Measurements from ENCODE around the gene FBXW12. TPM values are rescaled to one million over a fixed set of nuclear protein-coding genes. Genes with fewer than 3 reads are reported as not detected.
"Not testable (repeated sequence)": the region's sequence is repeated elsewhere in the genome, so short reads cannot be mapped to it uniquely, and the experiment has no call there.

The FBXW12 gene
- total RNA-seq, 1 donor from 2014 or later = 0.52 TPM

GRCh38 chr3:48400824-48401433, 28.9 kb downstream of the FBXW12 start:
- H3K9ac ChIP-seq (ENCODE audit: low read depth in 1 of 3, low read length in 3 of 3) = no peak overlapping the region
- no peak overlapping the region for H3K27ac ChIP-seq (ENCODE audit: low read depth, low read length)
- H3K36me3 ChIP-seq (ENCODE audit: control insufficient read depth in 3 of 3, insufficient read depth in 3 of 3, low read length in 3 of 3) = no peaks in the 10 kb centered on the region
- no peak overlapping the region for H3K4me3 ChIP-seq (ENCODE audit: low read length in 3 of 3)
- no peaks in the 10 kb centered on the region for H3K9me3 ChIP-seq (ENCODE audit: control insufficient read depth in 3 of 3, low read length in 3 of 3)
- peaks cover 0 to 12% (median 0%) of the 10 kb centered on the region in 3 donors for H3K27me3 ChIP-seq (ENCODE audit: control insufficient read depth in 3 of 3, insufficient read depth in 3 of 3, low read length in 3 of 3)
- peaks cover 0 to 6% (median 3%) of the 10 kb centered on the region in 3 donors for H3K4me1 ChIP-seq (ENCODE audit: control insufficient read depth in 3 of 3, insufficient read depth in 3 of 3, low read length in 3 of 3)

- H3K27ac ChIP-seq (ENCODE audit: low read depth, low read length); H3K4me3 ChIP-seq (ENCODE audit: low read length in 3 of 3); H3K9ac ChIP-seq (ENCODE audit: low read depth in 1 of 3, low read length in 3 of 3); H3K4me1 ChIP-seq (ENCODE audit: control insufficient read depth in 3 of 3, insufficient read depth in 3 of 3, low read length in 3 of 3); H3K36me3 ChIP-seq (ENCODE audit: control insufficient read depth in 3 of 3, insufficient read depth in 3 of 3, low read length in 3 of 3); H3K9me3 ChIP-seq (ENCODE audit: control insufficient read depth in 3 of 3, low read length in 3 of 3): not testable (repeated sequence)
- H3K27me3 ChIP-seq (ENCODE audit: control insufficient read depth in 3 of 3, insufficient read depth in 3 of 3, low read length in 3 of 3) = peaks cover 0 to 12% (median 0%) of the 10 kb centered on the region in 3 donors
Measured at GRCh38 chr3:48401434-48401901, 29.4 kb downstream of the FBXW12 start.

GRCh38 chr3:48402281-48402732, 30.3 kb downstream of the FBXW12 start:
- peaks cover 0 to 5% (median 0%) of the 10 kb centered on the region in 3 donors for H3K36me3 ChIP-seq (ENCODE audit: control insufficient read depth in 3 of 3, insufficient read depth in 3 of 3, low read length in 3 of 3)
- no peak overlapping the region for H3K4me3 ChIP-seq (ENCODE audit: low read length in 3 of 3)
- H3K4me1 ChIP-seq (ENCODE audit: control insufficient read depth in 3 of 3, insufficient read depth in 3 of 3, low read length in 3 of 3) = peaks cover 0 to 6% (median 3%) of the 10 kb centered on the region in 3 donors
- peak overlapping the region; percentile 30 for H3K27ac ChIP-seq (ENCODE audit: low read depth, low read length)
- peaks cover 0 to 8% (median 0%) of the 10 kb centered on the region in 3 donors for H3K27me3 ChIP-seq (ENCODE audit: control insufficient read depth in 3 of 3, insufficient read depth in 3 of 3, low read length in 3 of 3)
- H3K9me3 ChIP-seq (ENCODE audit: control insufficient read depth in 3 of 3, low read length in 3 of 3) = no peaks in the 10 kb centered on the region
- no peak overlapping the region for H3K9ac ChIP-seq (ENCODE audit: low read depth in 1 of 3, low read length in 3 of 3)

- H3K27me3 ChIP-seq (ENCODE audit: control insufficient read depth in 3 of 3, insufficient read depth in 3 of 3, low read length in 3 of 3) = peaks cover 0 to 8% (median 0%) of the 10 kb centered on the region in 3 donors
- peak overlapping the region; percentile 30 for H3K27ac ChIP-seq (ENCODE audit: low read depth, low read length)
- H3K9me3 ChIP-seq (ENCODE audit: control insufficient read depth in 3 of 3, low read length in 3 of 3) = no peaks in the 10 kb centered on the region
- H3K4me1 ChIP-seq (ENCODE audit: control insufficient read depth in 3 of 3, insufficient read depth in 3 of 3, low read length in 3 of 3) = peaks cover 0 to 6% (median 3%) of the 10 kb centered on the region in 3 donors
- peaks cover 0 to 5% (median 0%) of the 10 kb centered on the region in 3 donors for H3K36me3 ChIP-seq (ENCODE audit: control insufficient read depth in 3 of 3, insufficient read depth in 3 of 3, low read length in 3 of 3)
- H3K9ac ChIP-seq (ENCODE audit: low read depth in 1 of 3, low read length in 3 of 3) = no peak overlapping the region
- no peak overlapping the region for H3K4me3 ChIP-seq (ENCODE audit: low read length in 3 of 3)
Measured at GRCh38 chr3:48402907-48403306, 30.9 kb downstream of the FBXW12 start.

GRCh38 chr3:48403533-48404439, 31.8 kb downstream of the FBXW12 start:
- H3K4me1 ChIP-seq (ENCODE audit: control insufficient read depth in 3 of 3, insufficient read depth in 3 of 3, low read length in 3 of 3) = peaks cover 0 to 6% (median 3%) of the 10 kb centered on the region in 3 donors
- H3K27ac ChIP-seq (ENCODE audit: low read depth, low read length) = no peak overlapping the region
- H3K9ac ChIP-seq (ENCODE audit: low read depth in 1 of 3, low read length in 3 of 3) = no peak overlapping the region
- H3K9me3 ChIP-seq (ENCODE audit: control insufficient read depth in 3 of 3, low read length in 3 of 3) = no peaks in the 10 kb centered on the region
- H3K27me3 ChIP-seq (ENCODE audit: control insufficient read depth in 3 of 3, insufficient read depth in 3 of 3, low read length in 3 of 3) = peaks cover 0 to 3% (median 0%) of the 10 kb centered on the region in 3 donors
- H3K36me3 ChIP-seq (ENCODE audit: control insufficient read depth in 3 of 3, insufficient read depth in 3 of 3, low read length in 3 of 3) = peaks cover 0 to 5% (median under 1%) of the 10 kb centered on the region in 3 donors
- no peak overlapping the region for H3K4me3 ChIP-seq (ENCODE audit: low read length in 3 of 3)

GRCh38 chr3:48404440-48405342, 32.7 kb downstream of the FBXW12 start:
- H3K9me3 ChIP-seq (ENCODE audit: control insufficient read depth in 3 of 3, low read length in 3 of 3) = no peaks in the 10 kb centered on the region
- peaks cover 0 to 1% (median 0%) of the 10 kb centered on the region in 3 donors for H3K27me3 ChIP-seq (ENCODE audit: control insufficient read depth in 3 of 3, insufficient read depth in 3 of 3, low read length in 3 of 3)
- H3K9ac ChIP-seq (ENCODE audit: low read depth in 1 of 3, low read length in 3 of 3) = no peak overlapping the region
- H3K36me3 ChIP-seq (ENCODE audit: control insufficient read depth in 3 of 3, insufficient read depth in 3 of 3, low read length in 3 of 3) = peaks cover 0 to 8% (median 5%) of the 10 kb centered on the region in 3 donors
- H3K4me3 ChIP-seq (ENCODE audit: low read length in 3 of 3) = no peak overlapping the region
- H3K27ac ChIP-seq (ENCODE audit: low read depth, low read length) = no peak overlapping the region
- H3K4me1 ChIP-seq (ENCODE audit: control insufficient read depth in 3 of 3, insufficient read depth in 3 of 3, low read length in 3 of 3) = peaks cover 0 to 6% (median 3%) of the 10 kb centered on the region in 3 donors

- peaks cover 0 to 6% (median 3%) of the 10 kb centered on the region in 3 donors for H3K4me1 ChIP-seq (ENCODE audit: control insufficient read depth in 3 of 3, insufficient read depth in 3 of 3, low read length in 3 of 3)
- no peak overlapping the region for H3K27ac ChIP-seq (ENCODE audit: low read depth, low read length)
- H3K36me3 ChIP-seq (ENCODE audit: control insufficient read depth in 3 of 3, insufficient read depth in 3 of 3, low read length in 3 of 3) = peaks cover 0 to 9% (median 5%) of the 10 kb centered on the region in 3 donors
- no peak overlapping the region for H3K4me3 ChIP-seq (ENCODE audit: low read length in 3 of 3)
- H3K9me3 ChIP-seq (ENCODE audit: control insufficient read depth in 3 of 3, low read length in 3 of 3) = no peaks in the 10 kb centered on the region
- H3K27me3 ChIP-seq (ENCODE audit: control insufficient read depth in 3 of 3, insufficient read depth in 3 of 3, low read length in 3 of 3) = no peaks in the 10 kb centered on the region
- no peak overlapping the region for H3K9ac ChIP-seq (ENCODE audit: low read depth in 1 of 3, low read length in 3 of 3)
Measured at GRCh38 chr3:48405343-48405881, 33.4 kb downstream of the FBXW12 start.

GRCh38 chr3:48405971-48406370, 34.0 kb downstream of the FBXW12 start:
- H3K4me1 ChIP-seq (ENCODE audit: control insufficient read depth in 3 of 3, insufficient read depth in 3 of 3, low read length in 3 of 3) = peaks cover 0 to 6% (median 3%) of the 10 kb centered on the region in 3 donors
- H3K9ac ChIP-seq (ENCODE audit: low read depth in 1 of 3, low read length in 3 of 3) = no peak overlapping the region
- H3K4me3 ChIP-seq (ENCODE audit: low read length in 3 of 3) = no peak overlapping the region
- H3K9me3 ChIP-seq (ENCODE audit: control insufficient read depth in 3 of 3, low read length in 3 of 3) = no peaks in the 10 kb centered on the region
- no peaks in the 10 kb centered on the region for H3K27me3 ChIP-seq (ENCODE audit: control insufficient read depth in 3 of 3, insufficient read depth in 3 of 3, low read length in 3 of 3)
- no peak overlapping the region for H3K27ac ChIP-seq (ENCODE audit: low read depth, low read length)
- peaks cover 0 to 9% (median 5%) of the 10 kb centered on the region in 3 donors for H3K36me3 ChIP-seq (ENCODE audit: control insufficient read depth in 3 of 3, insufficient read depth in 3 of 3, low read length in 3 of 3)
